Gastroesophageal sphincter (tissue), 4 donors: ENCODE results near the gene CALB2. TPM values are rescaled to one million over a fixed set of nuclear protein-coding genes. Genes with fewer than 3 reads are reported as not detected.
"Not testable (repeated sequence)": the region's sequence is repeated elsewhere in the genome, so short reads cannot be mapped to it uniquely, and the experiment has no call there.

ENCODE experiments used
- ATAC-seq: fragments of 150-250 bp; one replicate; pipeline ENCODE4 v1.9.1; 2016; ENCODE audit warnings: mild to moderate bottlenecking, moderate library complexity
- H3K27ac ChIP-seq, 4 donors: fragments of 200-600 bp; sonication (generic) in 3 of 4; 1 replicate in 3 of 4; 2 replicates in 1 of 4; pipeline ENCODE4 v1.5.1; 2016 to 2019
- H3K27me3 ChIP-seq: fragments of 200-600 bp; sonication (generic); one replicate; pipeline ENCODE4 v1.5.1; 2019
- H3K36me3 ChIP-seq, 2 donors: fragments of 200-600 bp; sonication (generic); one replicate each; pipeline ENCODE4 v1.5.1; 2019; ENCODE audit warnings: control low read depth in 1 of 2
- H3K4me1 ChIP-seq, 3 donors: fragments of 200-600 bp; sonication (generic); 1 replicate in 2 of 3; 2 replicates in 1 of 3; pipeline ENCODE4 v1.5.1; 2016 to 2019; ENCODE audit warnings: control low read depth in 2 of 3
- H3K4me3 ChIP-seq, 2 donors: fragments of 200-600 bp; sonication (generic); one replicate each; pipeline ENCODE4 v1.5.1; 2019; ENCODE audit warnings: mild to moderate bottlenecking in 1 of 2, moderate library complexity in 1 of 2
- H3K9me3 ChIP-seq, 3 donors: fragments of 200-600 bp; sonication (generic); one replicate each; pipeline ENCODE4 v1.5.1; 2017 to 2019; ENCODE audit warnings: control low read depth in 2 of 3
- EP300 ChIP-seq: sonication (generic); formaldehyde crosslinking; IDR thresholded peaks from one replicate; pipeline ENCODE4 v1.6.1; 2017; ENCODE audit warnings: antibody characterized with exemption, mild to moderate bottlenecking
- POLR2A ChIP-seq, 2 donors: fragments of 450-650 bp; IDR thresholded peaks; one replicate each; pipeline ENCODE4 v1.6.1; 2017; ENCODE audit warnings: antibody characterized with exemption in 2 of 2, mild to moderate bottlenecking in 2 of 2, moderate library complexity in 1 of 2
- POLR2AphosphoS5 ChIP-seq: sonication (generic); formaldehyde crosslinking; IDR thresholded peaks from one replicate; pipeline ENCODE4 v1.6.1; 2017; ENCODE audit warnings: antibody characterized with exemption
- WGBS, 2 donors: methylation state at CpG; one replicate each; pipeline ENCODE4 v1.1.5; 2018; ENCODE audit warnings: low coverage in 1 of 2; 5-methylcytosine and 5-hydroxymethylcytosine counted together
- total RNA-seq, 4 donors: library from RNA; depleted of rRNA; stranded (reverse); fragments of >200 nt; gene quantifications; one replicate each; pipeline ENCODE4 v1.1.0, GENCODE V29; 2016
- TF ChIP-seq, protein P1 (sequence below), 4 experiments: fragments of 200-600 bp in 2 of 4; fragments of 450-650 bp in 2 of 4; sonication (generic) in 1 of 4; IDR thresholded peaks; one replicate each; pipeline ENCODE4 v1.5.1; 2017 to 2019; ENCODE audit warnings: antibody characterized with exemption in 4 of 4, mild to moderate bottlenecking in 2 of 4, moderate library complexity in 2 of 4

CALB2 gene, protein sequence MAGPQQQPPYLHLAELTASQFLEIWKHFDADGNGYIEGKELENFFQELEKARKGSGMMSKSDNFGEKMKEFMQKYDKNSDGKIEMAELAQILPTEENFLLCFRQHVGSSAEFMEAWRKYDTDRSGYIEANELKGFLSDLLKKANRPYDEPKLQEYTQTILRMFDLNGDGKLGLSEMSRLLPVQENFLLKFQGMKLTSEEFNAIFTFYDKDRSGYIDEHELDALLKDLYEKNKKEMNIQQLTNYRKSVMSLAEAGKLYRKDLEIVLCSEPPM
- total RNA-seq, result 1 to 10 TPM in 1 of 4 donors, under 1 TPM in 1, not detected in 2; 0.85 to 2.8 TPM

DNA sequence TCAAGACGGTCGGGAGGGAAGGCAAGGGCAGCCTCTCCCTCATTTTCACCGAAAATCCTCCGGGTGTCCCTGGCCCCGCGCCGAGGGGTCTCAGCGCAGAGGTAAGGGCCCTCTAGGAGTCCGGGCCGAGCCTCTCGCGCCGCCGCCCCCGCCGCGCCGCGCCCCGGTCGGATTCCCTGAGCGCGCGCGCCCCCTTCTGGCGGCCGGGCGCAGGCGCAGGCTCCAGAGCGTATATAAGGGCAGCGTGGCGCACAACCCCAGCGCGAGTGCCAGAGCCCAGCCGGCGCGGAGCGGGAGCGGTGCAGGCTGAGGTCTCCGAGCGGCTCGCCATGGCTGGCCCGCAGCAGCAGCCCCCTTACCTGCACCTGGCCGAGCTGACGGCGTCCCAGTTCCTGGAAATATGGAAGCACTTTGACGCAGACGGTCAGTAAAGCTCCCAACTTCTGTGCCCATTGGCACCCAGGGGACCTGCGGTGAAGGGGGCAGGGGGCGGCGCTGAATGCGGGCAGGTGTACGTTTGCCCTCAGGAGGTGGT lies at the start of gene CALB2:
CALB2 (plus strand) TSS at position 260 of the 535 bp plus-strand sequence; CDS start at position 330, 70 bp downstream.
- 0% methylated on average over 3 of the region's 53 CpGs; no CpG with 5 or more reads in 1 of the 2 donors for WGBS, 2 donors
- Histone ChIP-seq H3K4me3 (peak within 1 kb of the TSS in 1 of 2 donors; percentile 26), H3K36me3 (no peaks in the 10 kb centered on the region), H3K9me3 (no peaks in the 10 kb centered on the region), H3K27ac (no peak within 1 kb of the TSS), H3K4me1 (peaks cover 0 to 15% (median 4%) of the 10 kb centered on the region in 3 donors), H3K27me3 (peaks cover 49% of the 10 kb centered on the region)
- ATAC-seq, result peak; percentile 79
- TF ChIP-seq, protein P1, sequence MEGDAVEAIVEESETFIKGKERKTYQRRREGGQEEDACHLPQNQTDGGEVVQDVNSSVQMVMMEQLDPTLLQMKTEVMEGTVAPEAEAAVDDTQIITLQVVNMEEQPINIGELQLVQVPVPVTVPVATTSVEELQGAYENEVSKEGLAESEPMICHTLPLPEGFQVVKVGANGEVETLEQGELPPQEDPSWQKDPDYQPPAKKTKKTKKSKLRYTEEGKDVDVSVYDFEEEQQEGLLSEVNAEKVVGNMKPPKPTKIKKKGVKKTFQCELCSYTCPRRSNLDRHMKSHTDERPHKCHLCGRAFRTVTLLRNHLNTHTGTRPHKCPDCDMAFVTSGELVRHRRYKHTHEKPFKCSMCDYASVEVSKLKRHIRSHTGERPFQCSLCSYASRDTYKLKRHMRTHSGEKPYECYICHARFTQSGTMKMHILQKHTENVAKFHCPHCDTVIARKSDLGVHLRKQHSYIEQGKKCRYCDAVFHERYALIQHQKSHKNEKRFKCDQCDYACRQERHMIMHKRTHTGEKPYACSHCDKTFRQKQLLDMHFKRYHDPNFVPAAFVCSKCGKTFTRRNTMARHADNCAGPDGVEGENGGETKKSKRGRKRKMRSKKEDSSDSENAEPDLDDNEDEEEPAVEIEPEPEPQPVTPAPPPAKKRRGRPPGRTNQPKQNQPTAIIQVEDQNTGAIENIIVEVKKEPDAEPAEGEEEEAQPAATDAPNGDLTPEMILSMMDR (IDR thresholded peaks at IDR 0.05), result peak; percentile 89 to 99 (median 92)
- TF ChIP-seq EP300 (no peak), POLR2AphosphoS5 (no peak), POLR2A (IDR thresholded peaks at IDR 0.05) (no peak)

DNA sequence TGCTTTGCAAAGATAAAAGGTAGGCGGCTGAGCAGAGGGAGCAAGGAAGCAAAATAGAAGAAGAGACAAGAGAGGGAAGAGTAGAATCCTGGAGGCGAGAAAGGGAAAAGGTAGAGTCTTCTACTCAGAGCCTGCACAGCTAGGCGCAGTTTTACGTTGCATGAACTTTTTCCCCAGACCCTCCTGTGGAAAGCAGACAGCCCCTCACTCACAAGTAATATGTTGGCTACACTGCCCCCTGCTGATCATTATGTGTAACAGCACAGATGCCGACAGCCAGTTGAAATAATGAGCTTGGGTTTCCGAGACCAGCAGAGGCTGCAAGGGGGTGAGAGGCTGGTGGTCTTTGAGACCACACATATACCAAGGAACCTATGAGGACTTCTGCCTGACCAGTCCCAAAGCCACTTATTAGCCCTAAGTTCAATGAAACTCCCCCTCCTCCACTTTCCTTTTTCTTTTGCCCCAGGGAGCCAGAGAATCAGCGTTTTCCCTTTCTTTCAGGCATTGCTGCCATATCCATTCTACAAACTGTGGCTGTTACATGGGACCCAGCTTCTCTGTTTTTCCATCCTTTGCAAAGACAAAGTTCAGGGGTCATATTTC lies 46.9 kb upstream of the CALB2 start:
- TF ChIP-seq, protein P1 (IDR thresholded peaks at IDR 0.05), result peak; percentile 19 to 74 (median 38)
- TF ChIP-seq EP300 (no peak), POLR2A (IDR thresholded peaks at IDR 0.05) (no peak), POLR2AphosphoS5 (no peak)
- no peaks in the 10 kb centered on the region for H3K9me3 ChIP-seq
- H3K27me3 ChIP-seq, result peaks cover 27% of the 10 kb centered on the region
- H3K27ac ChIP-seq, result no peak overlapping the region
- no peaks in the 10 kb centered on the region for H3K4me1 ChIP-seq
- no peaks in the 10 kb centered on the region for H3K36me3 ChIP-seq
- H3K4me3 ChIP-seq, result no peak overlapping the region
- no peak for ATAC-seq
- WGBS, 2 donors, result 9 to 18% methylated on average over 4 to 7 of the region's 7 CpGs

DNA sequence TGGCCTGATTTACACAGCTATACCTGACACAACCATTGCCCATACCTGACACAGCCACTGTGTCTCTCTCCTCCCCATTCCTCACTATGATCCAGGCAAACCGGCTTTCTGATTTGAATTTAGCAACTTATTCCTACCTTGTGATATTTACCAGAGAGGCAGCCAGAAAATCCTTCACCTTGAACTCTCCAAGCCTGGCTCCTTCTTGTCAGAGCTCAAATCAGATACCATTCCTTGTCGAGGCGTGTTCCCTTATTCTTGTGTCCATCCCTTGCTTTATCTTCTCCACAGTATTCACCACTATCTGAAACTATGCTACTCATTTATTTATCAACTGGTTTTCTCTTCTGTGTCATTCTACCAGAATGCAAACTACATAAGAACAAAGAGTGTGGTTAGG lies 44.9 kb upstream of the CALB2 start:
- H3K9me3 ChIP-seq, H3K27ac ChIP-seq, ATAC-seq, H3K4me1 ChIP-seq, H3K4me3 ChIP-seq, H3K36me3 ChIP-seq: not testable (repeated sequence)
- 70 to 73% methylated on average over 2 to 3 of the region's 3 CpGs for WGBS, 2 donors
- H3K27me3 ChIP-seq, result peaks cover 36% of the 10 kb centered on the region

DNA sequence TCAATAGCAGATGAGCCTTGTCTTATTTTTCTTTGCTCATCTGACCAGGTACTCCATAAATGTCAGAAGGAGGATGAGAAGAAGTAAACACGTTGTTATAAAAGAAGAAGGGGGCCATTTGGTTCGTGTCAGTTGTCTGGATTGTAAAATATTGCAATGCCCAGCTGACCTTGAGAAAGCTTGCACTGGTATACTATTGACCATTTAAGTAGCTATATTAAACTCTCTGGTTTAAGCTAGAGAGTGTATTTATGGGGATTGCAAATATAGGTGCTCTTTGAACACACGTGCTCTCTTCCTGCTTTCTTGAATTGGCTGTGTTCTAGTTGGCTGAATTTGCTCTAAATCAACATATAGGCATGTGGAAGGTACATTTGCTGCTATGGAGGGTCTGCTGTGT lies 43.3 kb upstream of the CALB2 start:
- no peak for ATAC-seq
- Histone ChIP-seq H3K4me3 (no peak overlapping the region), H3K4me1 (no peaks in the 10 kb centered on the region), H3K27ac (no peak overlapping the region), H3K9me3 (no peaks in the 10 kb centered on the region), H3K27me3 (peaks cover 36% of the 10 kb centered on the region), H3K36me3 (no peaks in the 10 kb centered on the region)
- WGBS, 2 donors, result 10 to 23% methylated on average over 3 of the region's 3 CpGs
- TF ChIP-seq, protein P1 (IDR thresholded peaks at IDR 0.05), result no peak
- TF ChIP-seq EP300, result no peak
- no peak for TF ChIP-seq POLR2AphosphoS5
- TF ChIP-seq POLR2A (IDR thresholded peaks at IDR 0.05), result no peak

DNA sequence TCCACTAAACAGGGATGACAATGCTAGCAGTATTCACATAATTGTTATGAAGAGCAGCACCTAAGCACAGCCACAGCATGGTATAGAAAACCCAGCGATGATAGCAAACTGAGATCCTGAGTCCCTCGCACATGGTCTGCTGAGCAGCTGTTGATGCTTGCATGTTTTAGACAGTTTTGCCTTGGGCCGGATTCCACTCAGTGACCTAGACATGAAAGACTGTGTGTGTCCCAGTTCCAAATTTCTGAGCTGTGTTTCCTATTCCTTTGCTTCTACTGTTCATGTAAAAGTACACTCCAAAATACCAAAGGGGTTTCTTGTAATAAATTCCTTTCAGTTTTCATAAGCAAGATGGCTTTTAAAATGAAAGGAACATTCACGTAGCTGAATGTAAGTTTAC lies 38.5 kb upstream of the CALB2 start:
- Histone ChIP-seq H3K4me1 (no peaks in the 10 kb centered on the region), H3K4me3 (no peak overlapping the region), H3K9me3 (no peaks in the 10 kb centered on the region), H3K27me3 (peaks cover 10% of the 10 kb centered on the region), H3K27ac (no peak overlapping the region), H3K36me3 (no peaks in the 10 kb centered on the region)
- TF ChIP-seq POLR2AphosphoS5 (no peak), EP300 (no peak), POLR2A (IDR thresholded peaks at IDR 0.05) (no peak)
- TF ChIP-seq, protein P1 (IDR thresholded peaks at IDR 0.05), result no peak
- 40 to 45% methylated on average over 3 to 4 of the region's 4 CpGs for WGBS, 2 donors
- ATAC-seq, result no peak
